Activated gamma-delta T cell treated with Interleukin-2 at 50 U/mL for 16 hours (primary cell): ENCODE results near the gene FBXL17.
A peak's percentile ranks its signal among the peaks of the same experiment; 100 is the strongest.
"Not testable (repeated sequence)": the region's sequence is repeated elsewhere in the genome, so short reads cannot be mapped to it uniquely, and the experiment has no call there.

Source experiments
- DNase-seq: peaks from one replicate; pipeline ENCODE4 v3.0.0-alpha.2; 2020

The FBXL17 gene

GRCh38 chr5:108297042-108297601 lies 84.8 kb downstream of the FBXL17 start:
- DNase-seq = no peak

GRCh38 chr5:108295578-108296368 lies 86.1 kb downstream of the FBXL17 start:
- DNase-seq = no peak

- DNase-seq = no peak
Measured at GRCh38 chr5:108280960-108281569, 100.8 kb downstream of the FBXL17 start.

GRCh38 chr5:108280248-108280647 lies 101.7 kb downstream of the FBXL17 start:
- DNase-seq = no peak

GRCh38 chr5:108278285-108279240 lies 103.3 kb downstream of the FBXL17 start:
- DNase-seq = no peak

GRCh38 chr5:108276187-108277050 lies 105.5 kb downstream of the FBXL17 start:
- no peak for DNase-seq

GRCh38 chr5:108274080-108274479 lies 107.8 kb downstream of the FBXL17 start:
- DNase-seq = not testable (repeated sequence)

- DNase-seq = no peak
Measured at GRCh38 chr5:108271127-108271526, 110.8 kb downstream of the FBXL17 start.

GRCh38 chr5:108266242-108266641 lies 115.7 kb downstream of the FBXL17 start:
- DNase-seq = no peak

GRCh38 chr5:108264533-108264932 lies 117.4 kb downstream of the FBXL17 start:
- no peak for DNase-seq

- DNase-seq = no peak
Measured at GRCh38 chr5:108263338-108263737, 118.6 kb downstream of the FBXL17 start.

- DNase-seq = no peak
Measured at GRCh38 chr5:108260858-108261170, 121.1 kb downstream of the FBXL17 start.

GRCh38 chr5:108260117-108260857 lies 121.6 kb downstream of the FBXL17 start:
- DNase-seq = peak; percentile 61

- DNase-seq = no peak
Measured at GRCh38 chr5:108259306-108259705, 122.6 kb downstream of the FBXL17 start.

- DNase-seq = no peak
Measured at GRCh38 chr5:108257996-108258395, 123.9 kb downstream of the FBXL17 start.

GRCh38 chr5:108255468-108255867 lies 126.4 kb downstream of the FBXL17 start:
- DNase-seq = no peak

GRCh38 chr5:108251350-108251749 lies 130.5 kb downstream of the FBXL17 start:
- no peak for DNase-seq

GRCh38 chr5:108249785-108250426 lies 132.0 kb downstream of the FBXL17 start:
- DNase-seq = no peak

GRCh38 chr5:108249095-108249784 lies 132.7 kb downstream of the FBXL17 start:
- no peak for DNase-seq
